Liver (tissue), 9 donors: ENCODE results near the gene GTF2IRD1. TPM values are rescaled to one million over a fixed set of nuclear protein-coding genes. Genes with fewer than 3 reads are reported as not detected.

Experiments used
- DNase-seq: peaks from one replicate; pipeline ENCODE4 v3.0.0-alpha.2; 2017; ENCODE audit warnings: low spot score
- H3K27ac ChIP-seq, 2 donors: one replicate each; pipeline ENCODE4 v1.7.0; 2013; ENCODE audit warnings: inconsistent platforms in 2 of 2, low read length in 2 of 2, control low read depth in 1 of 2, low read depth in 1 of 2, mild to moderate bottlenecking in 1 of 2
- H3K27me3 ChIP-seq, 4 donors: one replicate each; pipeline versions ENCODE4 v1.6.1 to v1.7.0; 2013; ENCODE audit warnings: low read length in 3 of 4, inconsistent platforms in 1 of 4, mild to moderate bottlenecking in 1 of 4, moderate library complexity in 1 of 4; ENCODE audit not compliant: control insufficient read depth in 4 of 4, insufficient read depth in 4 of 4
- H3K36me3 ChIP-seq, 4 donors: one replicate each; pipeline versions ENCODE4 v1.6.1 to v1.7.0; 2013; ENCODE audit warnings: low read length in 3 of 4, mild to moderate bottlenecking in 3 of 4, low read depth in 1 of 4, moderate library complexity in 1 of 4; ENCODE audit not compliant: control insufficient read depth in 4 of 4, insufficient read depth in 3 of 4
- H3K4me1 ChIP-seq, 4 donors: one replicate each; pipeline versions ENCODE4 v1.6.1 to v1.7.0; 2013; ENCODE audit warnings: low read length in 3 of 4, mild to moderate bottlenecking in 3 of 4, moderate library complexity in 1 of 4; ENCODE audit not compliant: control insufficient read depth in 4 of 4, insufficient read depth in 4 of 4
- H3K4me3 ChIP-seq, 3 donors: one replicate each; pipeline versions ENCODE4 v1.6.1 to v1.7.0; 2013; ENCODE audit warnings: low read length in 3 of 3, control low read depth in 1 of 3, low read depth in 1 of 3, mild to moderate bottlenecking in 1 of 3
- H3K9ac ChIP-seq, 2 donors: one replicate each; pipeline ENCODE4 v1.7.0; 2013; ENCODE audit warnings: low read length in 2 of 2, mild to moderate bottlenecking in 2 of 2, moderate library complexity in 2 of 2, control low read depth in 1 of 2, low read depth in 1 of 2
- H3K9me3 ChIP-seq, 4 donors: one replicate each; pipeline versions ENCODE4 v1.6.1 to v1.7.0; 2013; ENCODE audit warnings: low read length in 3 of 4; ENCODE audit not compliant: control insufficient read depth in 4 of 4
- ATF3 ChIP-seq: IDR thresholded peaks from 2 replicates; pipeline ENCODE4 v1.6.1; 2016; ENCODE audit warnings: antibody characterized with exemption
- CTCF ChIP-seq: fragments of 150-350 bp; IDR thresholded peaks from 2 replicates; pipeline ENCODE4 v1.5.1; 2017; ENCODE audit warnings: improper control_type of control experiment, low read depth, low read length; ENCODE audit not compliant: missing input control
- FOXA1 ChIP-seq: IDR thresholded peaks from 2 replicates; pipeline ENCODE4 v1.6.1; 2016; ENCODE audit warnings: antibody characterized with exemption
- FOXA2 ChIP-seq: IDR thresholded peaks from 2 replicates; pipeline ENCODE4 v1.6.1; 2016; ENCODE audit warnings: antibody characterized with exemption
- HNF4A ChIP-seq, 2 donors: conservative IDR thresholded peaks; 2 replicates each; pipeline ENCODE4 v1.6.1; 2016; ENCODE audit warnings: antibody characterized with exemption in 2 of 2, mild to moderate bottlenecking in 2 of 2
- HNF4G ChIP-seq: IDR thresholded peaks from 2 replicates; pipeline ENCODE4 v1.6.1; 2016; ENCODE audit warnings: antibody characterized with exemption
- JUND ChIP-seq, 2 donors: IDR thresholded peaks; 2 replicates each; pipeline ENCODE4 v1.6.1; 2016; ENCODE audit warnings: antibody characterized with exemption in 2 of 2
- MAX ChIP-seq: IDR thresholded peaks from 2 replicates; pipeline ENCODE4 v1.6.1; 2016; ENCODE audit warnings: antibody characterized with exemption
- RAD21 ChIP-seq, 2 donors: IDR thresholded peaks; 2 replicates each; pipeline ENCODE4 v1.6.1; 2016; ENCODE audit warnings: antibody characterized with exemption in 2 of 2, mild to moderate bottlenecking in 2 of 2
- REST ChIP-seq: IDR thresholded peaks from 2 replicates; pipeline ENCODE4 v1.6.1; 2016; ENCODE audit warnings: antibody characterized with exemption, mild to moderate bottlenecking
- RXRA ChIP-seq, 2 donors: IDR thresholded peaks; 2 replicates each; pipeline ENCODE4 v1.6.1; 2017 to 2018; ENCODE audit warnings: antibody characterized with exemption in 2 of 2, mild to moderate bottlenecking in 1 of 2
- SP1 ChIP-seq: IDR thresholded peaks from 2 replicates; pipeline ENCODE4 v1.6.1; 2018; ENCODE audit warnings: antibody characterized with exemption, mild to moderate bottlenecking
- TAF1 ChIP-seq: conservative IDR thresholded peaks from 2 replicates; pipeline ENCODE4 v1.6.1; 2016; ENCODE audit warnings: antibody characterized with exemption, mild to moderate bottlenecking
- YY1 ChIP-seq: IDR thresholded peaks from 2 replicates; pipeline ENCODE4 v1.6.1; 2016; ENCODE audit warnings: antibody characterized with exemption, mild to moderate bottlenecking
- WGBS: extraction: QIAGEN DNeasy Blood & Tissue Kit; methylation state at CpG from one replicate; pipeline ENCODE4 v1.1.7; 2013; 5-methylcytosine and 5-hydroxymethylcytosine counted together
- polyA plus RNA-seq, 2 donors: library from polyadenylated mRNA; stranded (reverse) in 1 of 2; unstranded in 1 of 2; fragments of 200-250 nt in 1 of 2; fragments of >200 nt in 1 of 2; fragmentation: Nextera tagmentation in 1 of 2; extraction: Ambion mirVana in 1 of 2; gene quantifications; one replicate each; pipeline versions ENCODE4 v1.2.1 to v1.2.3, GENCODE V29; 2013 to 2015
- total RNA-seq, 2 donors: library from RNA; depleted of rRNA; stranded (reverse); fragments of >200 nt; gene quantifications; one replicate each; pipeline ENCODE4 v1.2.3, GENCODE V29; 2014
- donor health status: healthy.
- donor health status: healthy.
- donor health status: healthy.
- donor health status: healthy.
- donor health status: healthy.

Gene GTF2IRD1
- total and polyA plus RNA-seq, 4 donors: 2.0 to 7.4 (median 3.3) TPM

GRCh38 chr7:74449144-74449543 is 4.6 kb upstream of the GTF2IRD1 start:
- no peak overlapping the region for H3K27ac ChIP-seq
- 90% methylated on average over 4 of the region's 4 CpGs for WGBS
- H3K36me3 ChIP-seq: no peaks in the 10 kb centered on the region
- TF ChIP-seq RAD21 (IDR thresholded peaks at IDR 0.05) (no peak), YY1 (no peak), TAF1 (no peak), FOXA1 (no peak), HNF4A (conservative IDR thresholded peaks at IDR 0.05) (no peak), FOXA2 (no peak), SP1 (no peak), MAX (no peak), HNF4G (no peak)
- no peak for DNase-seq
- no peak overlapping the region for H3K9ac ChIP-seq
- no peaks in the 10 kb centered on the region for H3K27me3 ChIP-seq
- peaks cover 0 to 7% (median 5%) of the 10 kb centered on the region in 4 donors for H3K4me1 ChIP-seq
- H3K9me3 ChIP-seq: no peaks in the 10 kb centered on the region
- H3K4me3 ChIP-seq: no peak overlapping the region

- Histone ChIP-seq H3K36me3 (no peaks in the 10 kb centered on the region), H3K4me1 (peaks cover 6 to 14% (median 9%) of the 10 kb centered on the region in 4 donors), H3K9ac (no peak overlapping the region), H3K27ac (no peak overlapping the region), H3K9me3 (no peaks in the 10 kb centered on the region), H3K4me3 (no peak overlapping the region), H3K27me3 (no peaks in the 10 kb centered on the region)
- 71% methylated on average over 15 of the region's 15 CpGs for WGBS
- TF ChIP-seq RAD21 (IDR thresholded peaks at IDR 0.05): peak; percentile 75 to 92
- TF ChIP-seq CTCF: peak; percentile 73
- no peak for TF ChIP-seq FOXA1
- TF ChIP-seq TAF1: no peak
- peak in 1 of 2 donors; percentile 13 for TF ChIP-seq RXRA (IDR thresholded peaks at IDR 0.05)
- no peak for TF ChIP-seq JUND (IDR thresholded peaks at IDR 0.05)
- TF ChIP-seq FOXA2: no peak
- no peak for TF ChIP-seq SP1
- no peak for TF ChIP-seq ATF3
- DNase-seq: peak; percentile 71
These were observed 3.8 kb upstream of the GTF2IRD1 start for GRCh38 chr7:74449809-74450397.

GRCh38 chr7:74452748-74453321 is 871 bp upstream of the GTF2IRD1 start:
- no peak for DNase-seq
- Histone ChIP-seq H3K4me1 (peaks cover 7 to 18% (median 12%) of the 10 kb centered on the region in 4 donors), H3K27ac (no peak overlapping the region), H3K4me3 (peak overlapping the region in 1 of 3 donors; percentile 87), H3K36me3 (no peaks in the 10 kb centered on the region), H3K9ac (no peak overlapping the region), H3K27me3 (no peaks in the 10 kb centered on the region), H3K9me3 (no peaks in the 10 kb centered on the region)
- TF ChIP-seq REST: no peak
- TF ChIP-seq HNF4A (conservative IDR thresholded peaks at IDR 0.05): peak; percentile 31 to 32
- WGBS: 43% methylated on average over 15 of the region's 15 CpGs
